Epidermal melanocyte (primary cell): Measurements from ENCODE around the gene SMAD6.

ENCODE experiments used
- DNase-seq: peaks from one replicate; pipeline ENCODE4 v3.0.0; 2011; ENCODE audit warnings: low spot score; ENCODE audit not compliant: insufficient read length

The SMAD6 gene

GRCh38 chr15:66740802-66741201, 38.8 kb downstream of the SMAD6 start:
- DNase-seq, result peak; percentile 64

DNA sequence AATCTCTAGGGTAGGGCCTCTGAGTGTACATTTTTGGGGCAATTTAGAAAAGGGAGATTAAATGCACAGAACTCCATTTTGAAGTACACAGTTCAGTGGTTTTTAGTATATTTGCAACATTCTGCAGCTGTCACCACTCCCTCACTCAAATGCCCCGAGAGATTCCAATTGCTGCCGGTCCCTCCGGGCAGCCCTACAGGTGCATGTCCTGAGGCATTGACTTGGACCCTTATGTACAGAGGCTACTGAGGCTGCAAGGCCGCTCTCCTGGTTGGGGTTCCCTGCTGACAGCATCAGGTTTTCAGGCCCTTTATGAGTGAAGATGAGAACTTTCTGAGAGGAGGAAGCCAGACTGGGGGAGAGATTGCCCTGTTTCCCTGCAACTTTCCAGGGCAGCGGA, 39.6 kb downstream of the SMAD6 start:
- DNase-seq, result no peak

DNA sequence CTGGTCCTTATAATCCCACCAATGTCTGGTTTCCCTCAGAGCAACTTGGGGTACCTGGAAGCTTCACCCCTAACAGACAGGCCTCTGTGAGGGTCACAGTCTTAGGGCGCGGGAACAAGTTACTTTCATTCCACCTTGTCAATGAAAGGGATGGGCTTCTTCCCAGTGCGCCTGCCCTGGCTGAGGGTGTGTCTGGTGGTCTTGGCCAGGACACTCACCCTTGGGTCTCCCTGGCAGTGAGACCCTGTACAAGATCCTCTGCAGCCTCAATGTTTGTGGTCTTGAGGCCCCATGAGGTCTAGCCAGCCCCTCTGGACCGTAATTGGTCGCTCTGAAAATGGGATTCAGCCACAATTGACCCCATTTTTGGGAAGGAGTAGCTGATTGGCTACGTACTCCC, 40.2 kb downstream of the SMAD6 start:
- DNase-seq, result no peak

DNA sequence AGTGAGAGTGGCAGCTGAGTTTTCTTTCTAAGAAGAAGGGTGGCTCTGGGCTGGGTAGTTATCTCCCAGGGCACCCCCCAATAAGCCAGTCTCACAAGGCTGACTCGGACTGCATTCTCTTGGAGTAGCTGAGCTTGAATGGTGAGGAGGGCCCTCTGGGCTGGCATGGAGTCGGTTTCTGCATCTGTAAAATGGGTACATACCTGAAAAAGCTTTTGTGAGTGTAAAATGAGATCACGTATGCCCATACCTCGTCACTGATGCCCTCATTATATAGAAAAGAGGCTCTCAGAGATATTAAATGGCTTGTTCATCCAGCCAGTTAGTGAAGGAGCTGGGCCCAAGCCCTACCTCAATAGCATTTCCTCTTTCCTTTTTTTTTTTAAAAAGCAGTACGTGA, 41.2 kb downstream of the SMAD6 start:
- no peak for DNase-seq

DNA sequence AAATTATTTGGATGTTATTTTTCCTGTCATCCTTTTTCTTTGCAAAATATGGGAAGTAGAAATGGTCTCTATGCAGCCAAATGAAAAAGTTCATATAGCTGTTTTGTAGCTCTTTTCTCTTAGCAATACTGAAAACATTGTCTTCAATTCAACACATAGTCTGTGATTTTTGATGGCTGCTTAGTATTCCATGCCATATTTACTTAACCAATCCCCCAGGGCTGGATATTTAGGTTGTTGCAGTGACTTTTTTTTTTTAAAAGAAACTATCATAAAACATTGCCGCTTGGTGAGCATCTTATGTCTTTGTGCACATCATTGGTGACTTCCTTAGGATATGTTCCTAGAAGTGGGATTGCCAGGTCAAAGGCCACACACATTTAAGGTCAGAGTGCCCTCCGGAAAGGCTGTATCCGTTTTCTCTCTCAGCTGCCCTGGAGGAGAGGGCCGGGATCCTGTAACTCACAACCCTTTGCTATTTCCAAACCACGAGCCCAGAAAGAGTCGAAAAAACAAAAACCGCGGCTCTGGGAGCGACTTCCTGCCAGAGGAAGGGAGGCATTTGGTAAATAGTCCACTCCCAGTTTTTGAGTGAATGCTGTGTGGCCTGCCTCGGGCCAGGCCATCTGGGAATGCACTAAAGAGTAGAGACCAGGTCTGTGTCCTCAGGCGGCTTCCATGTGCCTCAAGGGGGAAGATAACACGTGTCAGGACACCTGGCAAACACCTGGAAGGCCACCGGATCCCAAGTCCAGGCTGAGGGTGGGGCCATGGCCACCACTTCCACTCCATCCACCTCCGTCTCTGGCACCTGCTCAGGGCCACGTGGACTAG, 41.9 kb downstream of the SMAD6 start:
- DNase-seq, result no peak

GRCh38 chr15:66744610-66745279, 42.7 kb downstream of the SMAD6 start:
- DNase-seq, result no peak

DNA sequence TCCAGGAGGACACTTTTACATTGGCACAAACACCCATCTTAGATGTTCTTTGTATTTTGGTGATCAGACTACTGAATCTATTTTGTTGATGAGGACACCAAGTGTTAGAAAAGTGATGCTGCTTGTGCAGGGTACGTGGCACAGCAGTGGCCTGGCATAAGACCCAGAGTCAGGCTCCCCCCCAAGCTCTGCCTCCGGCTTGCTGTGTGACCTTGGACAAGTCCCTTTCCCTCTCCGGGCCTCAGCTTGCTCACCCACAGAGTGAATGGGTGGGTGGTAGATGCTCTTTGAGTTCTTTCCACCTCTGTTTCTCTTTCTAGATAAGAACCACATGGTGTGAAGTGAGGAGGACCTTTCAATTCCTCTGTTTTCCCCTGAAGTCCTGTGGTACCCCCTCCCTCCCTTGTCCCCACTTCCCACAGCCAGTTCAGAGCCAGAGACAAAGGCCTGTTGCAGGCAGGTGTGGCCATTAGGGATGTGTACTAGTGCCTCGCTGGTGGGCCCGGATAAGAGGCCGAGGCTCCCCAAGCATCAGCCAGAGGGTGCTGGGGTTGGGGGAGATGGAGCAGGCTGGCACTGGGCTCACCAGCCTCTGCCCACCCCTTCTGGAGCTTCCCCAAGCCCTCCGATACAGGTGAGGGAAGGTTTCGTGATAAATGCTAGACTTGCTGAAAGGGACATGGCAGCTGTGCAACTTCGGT, 43.6 kb downstream of the SMAD6 start:
- no peak for DNase-seq

DNA sequence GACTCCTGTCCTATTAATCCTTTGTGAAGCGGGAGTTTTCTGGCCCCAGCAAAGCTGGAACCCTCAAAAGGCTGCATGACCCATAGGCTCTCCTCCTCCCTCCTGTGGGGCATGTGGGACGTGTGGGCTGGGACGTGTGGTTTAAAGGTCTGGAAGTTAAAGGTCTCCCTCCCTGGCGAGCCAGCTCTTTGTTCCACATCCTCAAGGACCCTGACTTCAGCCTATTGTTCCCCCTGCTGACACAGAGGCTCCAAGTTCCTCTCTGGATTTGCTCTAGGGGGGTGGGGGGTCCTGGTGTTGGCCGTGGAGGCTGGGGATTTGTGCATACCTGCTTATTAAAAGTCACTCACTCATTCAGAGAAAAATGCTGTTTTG, 44.2 kb downstream of the SMAD6 start:
- no peak for DNase-seq

GRCh38 chr15:66747223-66747622, 45.2 kb downstream of the SMAD6 start:
- DNase-seq, result no peak

- no peak for DNase-seq
Observed at GRCh38 chr15:66747886-66748707, 46.1 kb downstream of the SMAD6 start.

GRCh38 chr15:66748708-66749035, 46.6 kb downstream of the SMAD6 start:
- no peak for DNase-seq

GRCh38 chr15:66749841-66750575, 48.0 kb downstream of the SMAD6 start:
- DNase-seq, result no peak

GRCh38 chr15:66750609-66751008, 48.6 kb downstream of the SMAD6 start:
- no peak for DNase-seq

DNA sequence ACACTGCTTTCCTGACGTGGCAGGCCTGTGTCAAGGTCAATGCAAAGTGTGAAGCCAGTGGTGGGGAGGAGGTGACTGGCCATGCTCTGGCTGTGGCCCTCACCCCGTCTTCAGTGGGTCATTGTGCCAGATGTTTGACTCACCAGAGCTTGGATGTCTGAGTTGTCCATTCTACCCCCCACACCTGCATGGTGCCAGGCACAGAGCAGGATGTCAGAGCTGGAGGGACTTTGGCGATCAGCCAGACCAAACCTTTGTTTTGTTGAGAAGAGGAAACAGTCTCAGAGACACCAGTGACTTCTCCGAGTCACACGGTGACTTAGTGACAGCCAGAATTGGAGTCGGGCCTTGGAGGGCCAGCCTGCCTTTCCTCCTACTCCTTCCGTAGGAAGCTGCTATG, 49.5 kb downstream of the SMAD6 start:
- no peak for DNase-seq

DNA sequence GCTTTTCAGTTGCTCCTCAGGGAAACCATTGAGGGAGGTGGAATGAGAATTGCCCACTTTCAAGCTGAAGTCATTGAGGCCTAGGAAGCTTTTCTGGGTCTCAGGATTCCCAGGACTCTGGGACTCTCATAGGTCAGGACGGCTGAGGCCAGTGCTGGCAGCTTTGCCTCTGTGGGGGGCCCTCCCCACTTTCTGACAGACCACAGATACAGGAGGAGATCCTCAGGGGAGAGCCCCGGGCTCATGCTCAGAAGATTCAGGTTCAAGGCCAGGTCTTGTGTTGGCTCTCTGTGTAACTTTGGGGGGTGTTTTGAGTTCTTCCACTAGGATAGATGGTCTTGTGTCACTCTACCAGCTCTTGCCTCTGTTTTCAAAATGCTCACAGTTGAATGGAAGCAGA, 50.0 kb downstream of the SMAD6 start:
- no peak for DNase-seq

DNA sequence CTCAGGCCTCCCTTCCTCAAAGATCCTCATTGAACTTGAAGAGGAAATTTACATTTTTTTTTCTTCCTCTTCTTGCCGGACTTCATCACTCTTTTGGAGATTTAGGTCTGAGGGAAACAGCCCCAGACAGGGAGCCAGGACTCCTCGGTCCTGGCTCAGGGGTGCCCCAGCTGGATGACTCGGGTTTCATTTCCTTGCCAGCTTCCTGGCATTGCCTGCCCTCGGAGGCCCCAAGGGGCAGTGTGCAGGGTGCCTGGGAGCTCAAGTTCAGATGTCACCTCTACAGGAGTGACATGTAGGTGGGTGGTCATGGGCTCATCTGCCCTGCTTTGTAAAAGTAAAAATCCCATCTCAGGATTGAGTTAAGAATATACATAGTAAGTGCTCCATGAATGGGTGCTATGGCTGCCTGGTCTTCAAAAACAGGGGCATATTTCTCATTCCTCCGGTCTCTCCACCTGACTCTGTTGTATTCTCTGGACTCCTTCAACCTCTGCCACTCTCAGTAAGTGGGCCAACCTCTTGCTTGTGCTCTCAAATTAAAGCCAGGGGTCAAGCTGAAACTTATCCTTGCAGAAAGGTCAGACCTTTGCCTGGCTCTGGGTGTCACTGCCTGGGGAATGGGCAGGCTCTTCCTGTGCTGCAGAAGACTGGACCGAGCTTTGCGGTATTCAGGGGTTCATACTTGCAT, 51.8 kb downstream of the SMAD6 start:
- DNase-seq, result no peak

- DNase-seq, result no peak
Observed at GRCh38 chr15:66754789-66755188, 52.8 kb downstream of the SMAD6 start.

DNA sequence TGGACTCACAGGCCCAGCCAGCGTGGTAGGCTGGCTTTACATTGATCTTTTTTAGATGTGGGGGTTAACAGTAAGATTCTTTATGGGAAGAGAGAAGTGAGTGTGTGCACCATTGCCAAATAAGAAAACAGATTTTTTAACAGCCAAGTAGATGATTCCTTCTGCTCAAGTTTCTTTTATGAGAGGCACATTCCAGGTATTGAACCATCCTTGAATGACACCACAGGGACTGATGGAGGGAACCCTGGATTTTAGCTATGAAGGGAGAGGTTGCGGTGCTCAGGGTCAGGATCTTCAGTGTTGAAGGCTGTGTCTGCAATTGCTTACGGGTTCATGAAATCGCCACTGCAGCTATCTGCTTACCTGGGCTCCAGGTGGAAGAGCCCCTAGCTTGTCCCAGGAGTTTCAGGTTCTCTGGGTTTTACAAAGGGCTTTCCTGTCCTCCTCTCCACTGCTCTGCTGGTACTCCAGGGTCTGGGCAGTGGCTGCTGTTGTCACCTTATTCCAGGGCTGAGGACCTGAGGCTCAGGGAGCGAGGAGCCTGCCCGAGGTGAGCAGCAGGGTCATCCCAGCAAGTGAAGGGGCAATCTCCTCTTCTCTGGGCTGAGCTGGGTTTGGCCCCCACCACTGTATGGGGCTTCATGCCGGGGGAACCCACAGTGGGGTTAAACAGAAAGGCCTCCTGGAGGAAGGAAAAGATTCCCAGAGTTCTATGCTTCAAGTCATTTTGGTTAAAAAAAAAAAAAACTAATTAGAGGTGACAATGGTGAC, 53.4 kb downstream of the SMAD6 start:
- DNase-seq, result no peak

DNA sequence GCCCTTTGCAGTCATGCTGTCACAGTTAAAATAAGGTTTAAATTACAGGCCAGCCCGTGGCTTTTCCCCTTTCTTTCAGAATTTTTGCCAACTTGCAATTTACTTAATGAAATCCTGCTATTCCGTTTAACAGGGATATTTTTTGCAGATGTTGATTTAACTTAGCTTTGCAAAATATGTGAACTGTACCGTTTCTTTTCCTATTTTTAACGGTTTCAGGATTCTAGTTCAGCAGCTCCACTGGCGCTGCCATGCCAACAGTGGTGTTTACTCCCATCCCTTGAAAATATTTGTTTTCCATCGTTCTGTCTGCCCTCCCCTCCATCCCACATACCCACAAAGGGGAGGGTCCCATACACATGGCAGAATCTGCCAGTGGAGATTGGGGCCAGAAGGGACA, 54.3 kb downstream of the SMAD6 start:
- DNase-seq, result no peak

DNA sequence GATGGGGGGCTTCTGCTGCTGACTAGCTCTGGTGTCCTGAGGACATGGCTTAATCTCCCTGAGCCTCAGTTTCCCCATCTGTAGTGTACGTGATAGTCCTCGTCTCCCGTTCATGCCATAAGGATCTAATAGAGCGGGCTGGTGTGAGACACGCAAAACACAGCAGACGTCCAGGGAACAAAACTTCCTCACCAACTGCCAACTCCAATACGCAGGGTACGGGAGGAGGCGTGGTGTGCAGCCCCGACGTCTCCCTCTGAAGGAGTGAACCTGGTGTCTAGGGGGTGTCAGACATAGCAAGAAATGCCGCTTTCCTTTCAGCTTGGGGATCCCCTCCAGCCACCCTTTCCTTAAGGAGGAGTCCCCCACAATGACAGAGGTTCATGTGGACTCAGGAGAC, 55.0 kb downstream of the SMAD6 start:
- DNase-seq, result no peak
